Hematopoietic multipotent progenitor cell treated with erythropoietin and hydrocortisone succinate and interleukin-3 and kit ligand, for 15 days (in vitro differentiated cells): Measurements from ENCODE around the gene BLTP2.

Source experiments
- DNase-seq: peaks from one replicate; pipeline ENCODE4 v3.0.0-alpha.2; 2015; ENCODE audit warnings: low spot score

BLTP2 gene

GRCh38 chr17:28598799-28599310 lies 46.1 kb downstream of the BLTP2 start, which contains the start of gene SPAG5:
Gene SPAG5, minus strand, starts transcription at chr17:28599025. Its CDS starts 79 bp downstream, at chr17:28598946.
- DNase-seq: peak; percentile 94

GRCh38 chr17:28598389-28598788 lies 46.6 kb downstream of the BLTP2 start:
- no peak for DNase-seq

- no peak for DNase-seq
These were observed 47.2 kb downstream of the BLTP2 start for GRCh38 chr17:28597606-28598383.
